Measurements from ENCODE around the gene KLRG1.

Gene KLRG1

GRCh38 chr12:9043766-9044165, 54.4 kb downstream of the KLRG1 start:
- DNase-seq = no peak

GRCh38 chr12:9047105-9047504, 57.8 kb downstream of the KLRG1 start:
- no peak for DNase-seq

GRCh38 chr12:9048930-9049329, 59.6 kb downstream of the KLRG1 start:
- no peak for DNase-seq

GRCh38 chr12:9049520-9050133, 60.3 kb downstream of the KLRG1 start:
- peak in 3 of 6 experiments; percentile 21 to 66 (median 63) for DNase-seq

- DNase-seq = no peak
These were observed 61.3 kb downstream of the KLRG1 start for GRCh38 chr12:9050521-9051157.

- DNase-seq = no peak
These were observed 61.8 kb downstream of the KLRG1 start for GRCh38 chr12:9051158-9051550.

GRCh38 chr12:9052610-9053009, 63.3 kb downstream of the KLRG1 start:
- no peak for DNase-seq
